Neural crest cell (in vitro differentiated cells): Measurements from ENCODE around the gene SYNGAP1. TPM values are rescaled to one million over a fixed set of nuclear protein-coding genes. Genes with fewer than 3 reads are reported as not detected.
"Not testable (repeated sequence)": the region's sequence is repeated elsewhere in the genome, so short reads cannot be mapped to it uniquely, and the experiment has no call there.

Experiments
- DNase-seq: peaks from one replicate; pipeline ENCODE4 v3.0.0; 2021; ENCODE audit warnings: low read depth, mixed read lengths, low spot score
- H3K27ac Mint-ChIP-seq: one replicate; pipeline ENCODE4 v1.8.0; 2021; ENCODE audit warnings: mild to moderate bottlenecking, mixed read lengths; ENCODE audit not compliant: unreplicated experiment
- H3K27me3 Mint-ChIP-seq: 2 replicates; pipeline ENCODE4 v1.8.0; 2021; ENCODE audit warnings: low read depth, mild to moderate bottlenecking, mixed read lengths
- H3K36me3 Mint-ChIP-seq: 2 replicates; pipeline ENCODE4 v1.8.0; 2021; ENCODE audit warnings: low read depth, mild to moderate bottlenecking, mixed read lengths
- H3K4me1 Mint-ChIP-seq: 2 replicates; pipeline ENCODE4 v1.8.0; 2021; ENCODE audit warnings: mixed read lengths
- H3K4me3 Mint-ChIP-seq: one replicate; pipeline ENCODE4 v1.8.0; 2021; ENCODE audit warnings: mild to moderate bottlenecking, mixed read lengths
- H3K9me3 Mint-ChIP-seq: 2 replicates; pipeline ENCODE4 v1.8.0; 2021; ENCODE audit warnings: mixed read lengths
- long read RNA-seq: library from polyadenylated mRNA; unstranded; transcript quantifications from one replicate; pipeline ENCODE4 v2.0.0, GENCODE V29; 2020
- total RNA-seq: library from RNA; stranded (reverse); gene quantifications from 2 replicates; pipeline ENCODE4 v1.2.1, GENCODE V29; 2021
- TF ChIP-seq, protein P1 (sequence below): fragments of 200-600 bp; sonication (generic); conservative IDR thresholded peaks from 2 replicates; pipeline ENCODE4 v1.5.0; 2021; ENCODE audit warnings: antibody characterized with exemption, mild to moderate bottlenecking

SYNGAP1 gene
- total RNA-seq: 72.4 and 73.5 TPM in 2 replicates
- long read RNA-seq, partial matches to known transcripts: 0 of 1 reads
- long read RNA-seq, other reads (novel, unspliced or antisense): 1 of 1 reads

DNA sequence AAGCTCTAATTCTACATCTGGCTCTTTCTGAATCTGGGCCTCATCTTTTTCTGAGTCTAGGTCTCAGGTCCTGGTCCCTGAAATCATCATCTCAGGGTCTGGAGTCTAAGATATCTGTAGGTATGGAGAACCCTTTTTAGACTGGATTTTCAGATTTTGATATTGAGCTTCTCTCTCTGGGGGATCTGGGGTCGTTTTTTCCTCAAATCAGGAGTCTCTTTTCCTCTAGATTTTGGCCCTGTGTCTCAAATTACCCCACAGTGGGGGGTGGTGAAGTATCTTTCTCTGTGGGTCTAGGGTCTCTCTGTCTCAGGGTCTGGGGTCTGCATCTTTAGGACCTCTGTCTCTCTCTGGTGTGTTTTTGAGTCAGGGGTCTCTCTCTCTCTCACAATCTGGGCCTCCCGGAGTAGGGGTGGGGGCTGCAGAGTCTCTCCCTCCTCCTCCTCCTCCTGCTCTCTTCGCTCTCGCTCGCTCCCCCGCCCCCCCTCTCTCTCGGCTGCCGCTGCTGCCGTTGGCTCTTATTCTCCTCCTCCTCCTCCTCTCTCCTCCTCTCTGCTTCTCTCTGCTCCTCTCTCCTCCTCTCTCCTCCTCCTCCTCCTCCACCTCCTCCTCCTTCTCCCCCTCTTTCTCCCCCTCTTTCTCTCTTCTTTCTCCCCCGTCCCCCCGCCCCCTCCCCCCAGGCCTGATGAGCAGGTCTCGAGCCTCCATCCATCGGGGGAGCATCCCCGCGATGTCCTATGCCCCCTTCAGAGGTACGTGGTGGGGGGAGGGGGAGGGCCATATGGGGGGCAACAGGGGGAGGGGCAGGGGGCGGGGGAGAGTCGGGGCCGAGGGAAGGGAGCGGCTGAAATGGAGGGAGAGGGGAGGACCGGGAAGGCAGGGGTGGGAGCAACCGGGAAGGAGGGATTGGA lies at the start of gene SYNGAP1:
TSS of gene SYNGAP1 (plus strand) at position 486 of the 911 bp plus-strand sequence. CDS start at position 686, 200 bp downstream.
- Mint-ChIP-seq H3K4me3 (peak within 1 kb of the TSS; percentile 96), H3K36me3 (peaks cover 19% of the 10 kb centered on the region), H3K4me1 (peaks cover 83% of the 10 kb centered on the region), H3K9me3 (no peaks in the 10 kb centered on the region), H3K27ac (peak within 1 kb of the TSS; percentile 65), H3K27me3 (peaks cover 5% of the 10 kb centered on the region)
- DNase-seq: no peak
- TF ChIP-seq, protein P1, sequence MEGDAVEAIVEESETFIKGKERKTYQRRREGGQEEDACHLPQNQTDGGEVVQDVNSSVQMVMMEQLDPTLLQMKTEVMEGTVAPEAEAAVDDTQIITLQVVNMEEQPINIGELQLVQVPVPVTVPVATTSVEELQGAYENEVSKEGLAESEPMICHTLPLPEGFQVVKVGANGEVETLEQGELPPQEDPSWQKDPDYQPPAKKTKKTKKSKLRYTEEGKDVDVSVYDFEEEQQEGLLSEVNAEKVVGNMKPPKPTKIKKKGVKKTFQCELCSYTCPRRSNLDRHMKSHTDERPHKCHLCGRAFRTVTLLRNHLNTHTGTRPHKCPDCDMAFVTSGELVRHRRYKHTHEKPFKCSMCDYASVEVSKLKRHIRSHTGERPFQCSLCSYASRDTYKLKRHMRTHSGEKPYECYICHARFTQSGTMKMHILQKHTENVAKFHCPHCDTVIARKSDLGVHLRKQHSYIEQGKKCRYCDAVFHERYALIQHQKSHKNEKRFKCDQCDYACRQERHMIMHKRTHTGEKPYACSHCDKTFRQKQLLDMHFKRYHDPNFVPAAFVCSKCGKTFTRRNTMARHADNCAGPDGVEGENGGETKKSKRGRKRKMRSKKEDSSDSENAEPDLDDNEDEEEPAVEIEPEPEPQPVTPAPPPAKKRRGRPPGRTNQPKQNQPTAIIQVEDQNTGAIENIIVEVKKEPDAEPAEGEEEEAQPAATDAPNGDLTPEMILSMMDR: no peak

DNA sequence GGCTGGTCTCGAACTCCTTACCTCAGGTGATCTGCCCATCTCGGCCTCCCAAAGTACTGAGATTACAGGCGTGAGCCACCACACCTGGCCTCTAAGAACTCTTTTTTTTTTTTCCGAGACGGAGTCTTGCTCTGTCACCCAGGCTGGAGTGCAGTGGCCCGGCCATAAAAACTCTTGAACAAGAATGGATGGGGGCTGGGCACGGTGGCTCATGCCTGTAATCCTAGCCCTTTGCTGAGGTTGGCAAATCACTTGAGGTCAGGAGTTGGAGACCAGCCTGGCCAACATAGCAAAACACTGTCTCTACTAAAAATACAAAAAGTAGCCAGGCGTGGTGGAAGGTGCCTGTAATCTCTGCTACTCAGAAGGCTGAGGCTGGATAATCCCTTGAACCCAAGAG lies 48.0 kb upstream of the SYNGAP1 start:
- H3K27me3 Mint-ChIP-seq, H3K27ac Mint-ChIP-seq, H3K4me1 Mint-ChIP-seq, DNase-seq, H3K4me3 Mint-ChIP-seq, H3K9me3 Mint-ChIP-seq, H3K36me3 Mint-ChIP-seq: not testable (repeated sequence)

DNA sequence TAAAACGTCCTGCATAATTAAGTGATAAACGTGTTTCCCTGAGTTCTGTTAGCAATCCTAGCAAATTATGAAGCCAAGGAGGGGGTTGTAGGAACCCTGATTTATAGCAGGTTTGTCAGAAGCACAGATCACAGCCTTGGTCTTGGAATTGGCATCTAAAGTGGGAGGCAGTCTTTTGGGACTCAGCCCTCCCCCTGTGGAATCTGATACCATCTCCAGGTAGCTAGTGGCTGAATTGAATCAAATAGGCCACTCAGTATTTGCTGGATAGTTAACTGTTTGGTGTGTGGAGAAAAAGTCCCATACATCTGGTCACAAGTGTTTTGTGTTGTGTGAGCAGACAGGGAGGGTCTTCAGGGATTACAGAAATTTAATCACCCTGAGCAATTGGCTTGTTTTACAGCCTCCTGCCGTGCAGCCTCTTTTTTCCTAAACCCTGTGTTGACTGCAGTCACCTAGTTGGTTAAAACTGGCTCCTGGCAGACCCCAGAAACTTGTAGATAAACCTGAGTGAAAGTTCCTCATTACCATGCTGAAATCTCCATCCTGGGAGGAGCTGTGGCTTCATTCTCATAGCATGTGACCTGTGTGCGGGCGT lies 47.2 kb upstream of the SYNGAP1 start:
- no peak overlapping the region for H3K27ac Mint-ChIP-seq
- no peak for DNase-seq
- peaks cover 3% of the 10 kb centered on the region for H3K27me3 Mint-ChIP-seq
- TF ChIP-seq, protein P1: no peak
- H3K4me1 Mint-ChIP-seq: no peaks in the 10 kb centered on the region
- no peak overlapping the region for H3K4me3 Mint-ChIP-seq
- no peaks in the 10 kb centered on the region for H3K36me3 Mint-ChIP-seq
- H3K9me3 Mint-ChIP-seq: no peaks in the 10 kb centered on the region

DNA sequence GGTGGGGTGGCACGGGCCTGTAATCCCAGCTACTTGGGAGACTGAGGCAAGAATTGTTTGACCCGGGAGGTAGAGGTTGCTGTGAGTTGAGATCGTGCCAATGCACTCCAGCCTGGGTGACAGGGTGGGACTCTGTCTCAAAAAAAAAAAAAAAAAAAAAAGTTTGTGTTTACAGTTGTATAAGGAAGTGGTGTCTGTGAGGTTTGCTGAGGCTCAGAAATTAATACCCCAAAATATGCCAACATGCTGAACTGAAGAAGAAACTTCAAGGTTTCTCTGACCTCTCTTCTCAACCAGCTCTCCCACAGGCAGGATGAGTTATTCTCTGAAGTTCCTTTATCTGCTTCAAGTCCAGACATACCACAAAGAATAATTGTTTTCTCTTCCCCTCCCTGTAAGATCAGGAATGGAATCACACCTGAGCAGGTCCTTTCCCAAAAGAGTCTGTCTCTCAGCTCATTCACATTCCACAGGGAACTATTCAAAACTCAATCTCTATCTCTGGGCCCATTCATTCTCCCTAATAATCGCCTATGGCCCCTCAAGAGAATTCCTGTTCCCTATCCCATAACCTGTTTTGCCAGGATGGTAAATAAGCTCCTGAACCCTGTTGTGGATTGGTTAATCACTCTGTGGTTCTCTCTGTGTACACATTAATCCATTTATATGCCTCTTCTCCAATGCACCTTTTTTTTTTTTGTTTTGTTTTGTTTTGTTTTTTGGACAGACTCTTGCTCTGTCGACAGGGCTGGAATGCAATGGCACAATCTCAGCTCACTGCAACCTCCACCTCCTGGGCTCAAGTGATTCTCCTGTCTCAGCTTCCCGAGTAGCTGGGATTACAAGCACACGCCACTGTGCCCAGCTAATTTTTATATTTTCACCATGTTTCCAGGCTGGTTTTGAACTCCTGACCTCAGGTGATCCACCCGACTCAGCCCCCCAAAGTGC lies 45.6 kb upstream of the SYNGAP1 start:
- no peaks in the 10 kb centered on the region for H3K36me3 Mint-ChIP-seq
- TF ChIP-seq, protein P1: no peak
- H3K9me3 Mint-ChIP-seq: no peaks in the 10 kb centered on the region
- no peak overlapping the region for H3K27ac Mint-ChIP-seq
- DNase-seq: no peak
- H3K4me1 Mint-ChIP-seq: no peaks in the 10 kb centered on the region
- no peak overlapping the region for H3K4me3 Mint-ChIP-seq
- H3K27me3 Mint-ChIP-seq: peaks cover 3% of the 10 kb centered on the region

DNA sequence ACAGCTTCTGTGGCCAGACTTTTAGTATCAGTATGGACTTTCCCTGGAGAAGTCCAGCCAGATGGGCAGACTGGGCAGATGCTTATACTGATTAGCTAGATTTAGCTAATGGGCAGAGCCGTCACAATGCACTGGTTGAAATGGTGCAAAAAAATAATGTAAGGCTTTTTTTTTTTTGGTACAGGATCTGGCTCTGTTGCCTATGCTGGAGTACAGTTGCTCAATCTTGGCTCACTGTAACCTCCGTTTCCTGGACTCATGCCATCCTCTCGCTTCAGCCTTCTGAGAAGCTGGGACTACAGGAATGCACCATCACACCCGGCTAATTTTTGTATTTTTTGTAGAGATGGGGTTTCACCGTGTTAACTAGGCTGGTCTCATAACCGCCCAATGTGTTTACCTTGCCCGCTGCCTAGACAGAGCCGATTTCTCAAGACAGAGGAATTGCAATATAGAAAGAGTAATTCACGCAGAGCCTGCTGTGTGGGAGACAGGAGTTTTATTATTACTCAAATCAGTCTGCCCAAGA lies 44.7 kb upstream of the SYNGAP1 start:
- Mint-ChIP-seq H3K27me3 (peaks cover 3% of the 10 kb centered on the region), H3K27ac (no peak overlapping the region), H3K9me3 (no peaks in the 10 kb centered on the region), H3K36me3 (no peaks in the 10 kb centered on the region), H3K4me3 (no peak overlapping the region), H3K4me1 (no peaks in the 10 kb centered on the region)
- no peak for DNase-seq
- TF ChIP-seq, protein P1: no peak
